Heart right ventricle (tissue), 16 donors: ENCODE data around the gene PRKAG2. TPM values are rescaled to one million over a fixed set of nuclear protein-coding genes. Genes with fewer than 3 reads are reported as not detected.

Experiments used
- ATAC-seq, 8 donors: fragments of 200-7000 bp; cut with Tn5 transposase; one replicate each; pipeline ENCODE4 v1.9.1; 2020; ENCODE audit warnings: mild to moderate bottlenecking in 8 of 8, moderate library complexity in 8 of 8, moderate number of reproducible peaks in 1 of 8
- DNase-seq, 2 donors: peaks; one replicate each; pipeline ENCODE4 v3.0.0-alpha.2; 2020
- H3K27ac ChIP-seq, 10 donors: fragments of 200-600 bp; sonication (generic) in 2 of 10; one replicate each; pipeline versions ENCODE4 v1.5.0 to v1.8.0; 2020 to 2022; ENCODE audit warnings: mild to moderate bottlenecking in 3 of 10
- H3K27me3 ChIP-seq, 7 donors: fragments of 200-600 bp; one replicate each; pipeline ENCODE4 v1.8.0; 2021 to 2022; ENCODE audit warnings: mild to moderate bottlenecking in 2 of 7
- H3K36me3 ChIP-seq, 9 donors: fragments of 200-600 bp; sonication (generic) in 1 of 9; one replicate each; pipeline versions ENCODE4 v1.5.0 to v1.8.0; 2020 to 2022; ENCODE audit warnings: mild to moderate bottlenecking in 2 of 9
- H3K4me1 ChIP-seq, 9 donors: fragments of 200-600 bp; sonication (generic) in 1 of 9; one replicate each; pipeline versions ENCODE4 v1.5.0 to v1.8.0; 2020 to 2022; ENCODE audit warnings: mild to moderate bottlenecking in 4 of 9
- H3K4me3 ChIP-seq, 10 donors: fragments of 200-600 bp; sonication (generic) in 2 of 10; one replicate each; pipeline versions ENCODE4 v1.5.0 to v1.8.0; 2020 to 2022; ENCODE audit warnings: mild to moderate bottlenecking in 7 of 10, moderate library complexity in 2 of 10
- H3K9me3 ChIP-seq, 11 donors: fragments of 200-600 bp in 10 of 11; sonication (generic) in 2 of 11; one replicate each; pipeline versions ENCODE4 v1.5.0 to v1.8.0; 2013 to 2022; ENCODE audit warnings: mild to moderate bottlenecking in 2 of 11, control low read depth in 1 of 11, moderate library complexity in 1 of 11
- WGBS, 2 donors: extraction: QIAGEN DNeasy Blood & Tissue Kit; methylation state at CpG; one replicate each; pipeline ENCODE4 v1.1.7; 2013; ENCODE audit warnings: inconsistent platforms in 1 of 2; 5-methylcytosine and 5-hydroxymethylcytosine counted together
- intact Hi-C, 10 donors: fragments of 100-400 bp; cut with DNase I; formaldehyde crosslinking; loops; one replicate each; pipeline versions ENCODE4 v1.11.1 to v1.14.2; 2022
- polyA plus RNA-seq, 2 donors: library from polyadenylated mRNA; stranded (reverse); fragments of 200-250 nt; gene quantifications; one replicate each; pipeline ENCODE4 v1.2.3, GENCODE V29; 2013
- total RNA-seq, 10 donors: library from RNA; stranded (reverse); fragmentation: NEBNext Ultra II Directional in 3 of 10; extraction: Animal tissue kit (Norgen Biotek cat#: 25700) in 3 of 10; gene quantifications; one replicate each; pipeline versions ENCODE4 v1.2.1 to v1.2.4, GENCODE V29; 2021 to 2023
- TF ChIP-seq, protein P1 (sequence below), 9 donors: fragments of 200-600 bp; sonication (generic) in 2 of 9; IDR thresholded peaks; one replicate each; pipeline versions ENCODE4 v1.5.0 to v1.8.0; 2021 to 2022; ENCODE audit warnings: antibody characterized with exemption in 9 of 9, mild to moderate bottlenecking in 5 of 9, moderate library complexity in 1 of 9
- donor health status: Arrhythmogenic right ventricular cardiomyopathy.
- donor health status: ischemic (EF 13 %, LVEDD 7.1; RV severe dilation, severe dysfunction).
- donor health status: healthy with polysubstance abuse.
- donor health status: DM: no; HTN: yes; CAD: no.
- donor health status: DM: no; HTN: no; CAD: no.
- donor health status: ischemic (EF 25% LVEDD 6.9; RV normal size, moderate dysfunction).
- donor health status: ischemic (EF 25% LVEDD 5.7; RV mildly dilated, moderate dysfunction).
- donor health status: healthy.
- donor health status: DM: yes; HTN: yes; CAD: no.
- donor health status: Ischemic cardiomyopathy.
- donor health status: ischemic (EF 35%, LVEDD 5.7; RV mildly dilated, moderate dysfunction).
- donor health status: nonischemic (EF 11% LVEDD 7.7; RV severe dilation, severe dysfunction).
- donor health status: DM: yes; HTN: yes; CAD: no.
- donor health status: PGD.
- donor health status: ischemic (EF 29% LVEDD 5.4; RV normal size, mild dysfunction).
- donor health status: nonischemic (EF 23%, LVEDD 6.1; RV moderate dilation, normal function).

Gene PRKAG2
- total and polyA plus RNA-seq, 12 donors = 52.4 to 156 (median 114) TPM

- intact Hi-C loops = no loop called here
- H3K9me3 ChIP-seq = no peaks in the 10 kb centered on the region
- no peak overlapping the region for H3K27ac ChIP-seq
- 90 to 92% methylated on average over 16 of the region's 16 CpGs for WGBS, 2 donors
- TF ChIP-seq, protein P1, sequence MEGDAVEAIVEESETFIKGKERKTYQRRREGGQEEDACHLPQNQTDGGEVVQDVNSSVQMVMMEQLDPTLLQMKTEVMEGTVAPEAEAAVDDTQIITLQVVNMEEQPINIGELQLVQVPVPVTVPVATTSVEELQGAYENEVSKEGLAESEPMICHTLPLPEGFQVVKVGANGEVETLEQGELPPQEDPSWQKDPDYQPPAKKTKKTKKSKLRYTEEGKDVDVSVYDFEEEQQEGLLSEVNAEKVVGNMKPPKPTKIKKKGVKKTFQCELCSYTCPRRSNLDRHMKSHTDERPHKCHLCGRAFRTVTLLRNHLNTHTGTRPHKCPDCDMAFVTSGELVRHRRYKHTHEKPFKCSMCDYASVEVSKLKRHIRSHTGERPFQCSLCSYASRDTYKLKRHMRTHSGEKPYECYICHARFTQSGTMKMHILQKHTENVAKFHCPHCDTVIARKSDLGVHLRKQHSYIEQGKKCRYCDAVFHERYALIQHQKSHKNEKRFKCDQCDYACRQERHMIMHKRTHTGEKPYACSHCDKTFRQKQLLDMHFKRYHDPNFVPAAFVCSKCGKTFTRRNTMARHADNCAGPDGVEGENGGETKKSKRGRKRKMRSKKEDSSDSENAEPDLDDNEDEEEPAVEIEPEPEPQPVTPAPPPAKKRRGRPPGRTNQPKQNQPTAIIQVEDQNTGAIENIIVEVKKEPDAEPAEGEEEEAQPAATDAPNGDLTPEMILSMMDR (IDR thresholded peaks at IDR 0.05) = no peak
- no peak for ATAC-seq
- peaks cover 0 to 37% (median 0%) of the 10 kb centered on the region in 9 donors for H3K4me1 ChIP-seq
- no peak overlapping the region for H3K4me3 ChIP-seq
- H3K36me3 ChIP-seq = no peaks in the 10 kb centered on the region
- H3K27me3 ChIP-seq = no peaks in the 10 kb centered on the region
- DNase-seq = no peak
Measured at GRCh38 chr7:151836191-151836926, 40.6 kb downstream of the PRKAG2 start.

GRCh38 chr7:151835636-151836035, 41.3 kb downstream of the PRKAG2 start:
- WGBS, 2 donors = 94 to 95% methylated on average over 9 of the region's 9 CpGs
- peaks cover 0 to 37% (median 0%) of the 10 kb centered on the region in 9 donors for H3K4me1 ChIP-seq
- TF ChIP-seq, protein P1 (IDR thresholded peaks at IDR 0.05) = no peak
- no peak overlapping the region for H3K4me3 ChIP-seq
- H3K27ac ChIP-seq = no peak overlapping the region
- DNase-seq (no peak), ATAC-seq (no peak)
- H3K9me3 ChIP-seq = no peaks in the 10 kb centered on the region
- intact Hi-C loops = no loop called here
- H3K27me3 ChIP-seq = no peaks in the 10 kb centered on the region
- H3K36me3 ChIP-seq = no peaks in the 10 kb centered on the region

- no peak overlapping the region for H3K27ac ChIP-seq
- DNase-seq (no peak), ATAC-seq (no peak)
- no peaks in the 10 kb centered on the region for H3K27me3 ChIP-seq
- no peak overlapping the region for H3K4me3 ChIP-seq
- 85 to 89% methylated on average over 23 of the region's 23 CpGs for WGBS, 2 donors
- H3K36me3 ChIP-seq = no peaks in the 10 kb centered on the region
- TF ChIP-seq, protein P1 (IDR thresholded peaks at IDR 0.05) = no peak
- intact Hi-C loops = no loop called here
- H3K9me3 ChIP-seq = no peaks in the 10 kb centered on the region
- peaks cover 0 to 26% (median 0%) of the 10 kb centered on the region in 9 donors for H3K4me1 ChIP-seq
Measured at GRCh38 chr7:151834271-151835035, 42.5 kb downstream of the PRKAG2 start.

- TF ChIP-seq, protein P1 (IDR thresholded peaks at IDR 0.05) = no peak
Measured at GRCh38 chr7:151833691-151834090, 43.2 kb downstream of the PRKAG2 start.

More at GRCh38 chr7:151833691-151834090, 43.2 kb downstream of the PRKAG2 start:
- no peaks in the 10 kb centered on the region for H3K27me3 ChIP-seq
- H3K9me3 ChIP-seq = no peaks in the 10 kb centered on the region
- H3K36me3 ChIP-seq = no peaks in the 10 kb centered on the region
- H3K4me1 ChIP-seq = peaks cover 0 to 18% (median 0%) of the 10 kb centered on the region in 9 donors
- H3K4me3 ChIP-seq = no peak overlapping the region
- DNase-seq = no peak
- no peak for ATAC-seq
- no peak overlapping the region for H3K27ac ChIP-seq
- 85 to 90% methylated on average over 7 of the region's 7 CpGs for WGBS, 2 donors
- intact Hi-C loops = no loop called here
